ENCODE measurements around the gene SLC9A9. TPM values are rescaled to one million over a fixed set of nuclear protein-coding genes. Genes with fewer than 3 reads are reported as not detected.

Gene SLC9A9
- total and polyA plus RNA-seq, 4 donors = 3.3 to 15.0 (median 6.1) TPM

DNA sequence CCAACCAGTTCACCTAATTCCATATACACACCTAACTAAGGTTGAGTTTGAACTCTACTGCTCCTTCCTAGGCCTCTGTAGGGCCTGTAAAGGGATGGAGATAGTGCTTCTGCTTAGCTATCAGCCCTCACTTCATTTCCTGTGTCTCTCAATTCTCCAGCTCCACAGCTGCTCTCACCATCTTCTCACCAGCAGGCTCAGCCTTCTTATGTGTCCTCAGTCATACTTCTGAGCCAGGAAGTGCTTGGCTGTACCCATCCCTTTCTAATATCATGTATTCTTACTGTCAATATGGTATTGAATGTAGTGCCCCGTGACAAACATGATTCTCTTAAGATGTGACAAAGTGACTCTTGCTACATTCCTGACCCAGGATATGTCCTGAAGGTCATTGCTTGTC is 116.9 kb downstream of the SLC9A9 start:
- TF ChIP-seq YY1 (IDR thresholded peaks at IDR 0.05) (no peak), TAF1 (conservative IDR thresholded peaks at IDR 0.05) (no peak), NR2F2 (IDR thresholded peaks at IDR 0.05) (no peak), SP1 (IDR thresholded peaks at IDR 0.05) (no peak), RAD21 (IDR thresholded peaks at IDR 0.05) (no peak), GABPA (IDR thresholded peaks at IDR 0.05 in 1 of 2, conservative IDR thresholded peaks at IDR 0.05 in 1 of 2) (no peak), HNF4A (conservative IDR thresholded peaks at IDR 0.05) (no peak), FOXA2 (IDR thresholded peaks at IDR 0.05) (no peak), FOXA1 (IDR thresholded peaks at IDR 0.05) (no peak), HNF4G (IDR thresholded peaks at IDR 0.05) (no peak), RXRA (IDR thresholded peaks at IDR 0.05) (no peak), EGR1 (IDR thresholded peaks at IDR 0.05; ENCODE audit: low read depth in 2 of 2) (no peak)
- TF ChIP-seq, protein P1, sequence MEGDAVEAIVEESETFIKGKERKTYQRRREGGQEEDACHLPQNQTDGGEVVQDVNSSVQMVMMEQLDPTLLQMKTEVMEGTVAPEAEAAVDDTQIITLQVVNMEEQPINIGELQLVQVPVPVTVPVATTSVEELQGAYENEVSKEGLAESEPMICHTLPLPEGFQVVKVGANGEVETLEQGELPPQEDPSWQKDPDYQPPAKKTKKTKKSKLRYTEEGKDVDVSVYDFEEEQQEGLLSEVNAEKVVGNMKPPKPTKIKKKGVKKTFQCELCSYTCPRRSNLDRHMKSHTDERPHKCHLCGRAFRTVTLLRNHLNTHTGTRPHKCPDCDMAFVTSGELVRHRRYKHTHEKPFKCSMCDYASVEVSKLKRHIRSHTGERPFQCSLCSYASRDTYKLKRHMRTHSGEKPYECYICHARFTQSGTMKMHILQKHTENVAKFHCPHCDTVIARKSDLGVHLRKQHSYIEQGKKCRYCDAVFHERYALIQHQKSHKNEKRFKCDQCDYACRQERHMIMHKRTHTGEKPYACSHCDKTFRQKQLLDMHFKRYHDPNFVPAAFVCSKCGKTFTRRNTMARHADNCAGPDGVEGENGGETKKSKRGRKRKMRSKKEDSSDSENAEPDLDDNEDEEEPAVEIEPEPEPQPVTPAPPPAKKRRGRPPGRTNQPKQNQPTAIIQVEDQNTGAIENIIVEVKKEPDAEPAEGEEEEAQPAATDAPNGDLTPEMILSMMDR (IDR thresholded peaks at IDR 0.05; ENCODE audit: low read depth, low read length, missing input control) = no peak
- TF ChIP-seq, protein P2, sequence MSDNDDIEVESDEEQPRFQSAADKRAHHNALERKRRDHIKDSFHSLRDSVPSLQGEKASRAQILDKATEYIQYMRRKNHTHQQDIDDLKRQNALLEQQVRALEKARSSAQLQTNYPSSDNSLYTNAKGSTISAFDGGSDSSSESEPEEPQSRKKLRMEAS (IDR thresholded peaks at IDR 0.05) = no peak
- TF ChIP-seq, protein P3, sequence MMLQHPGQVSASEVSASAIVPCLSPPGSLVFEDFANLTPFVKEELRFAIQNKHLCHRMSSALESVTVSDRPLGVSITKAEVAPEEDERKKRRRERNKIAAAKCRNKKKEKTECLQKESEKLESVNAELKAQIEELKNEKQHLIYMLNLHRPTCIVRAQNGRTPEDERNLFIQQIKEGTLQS (IDR thresholded peaks at IDR 0.05) = no peak
- TF ChIP-seq, protein P4, sequence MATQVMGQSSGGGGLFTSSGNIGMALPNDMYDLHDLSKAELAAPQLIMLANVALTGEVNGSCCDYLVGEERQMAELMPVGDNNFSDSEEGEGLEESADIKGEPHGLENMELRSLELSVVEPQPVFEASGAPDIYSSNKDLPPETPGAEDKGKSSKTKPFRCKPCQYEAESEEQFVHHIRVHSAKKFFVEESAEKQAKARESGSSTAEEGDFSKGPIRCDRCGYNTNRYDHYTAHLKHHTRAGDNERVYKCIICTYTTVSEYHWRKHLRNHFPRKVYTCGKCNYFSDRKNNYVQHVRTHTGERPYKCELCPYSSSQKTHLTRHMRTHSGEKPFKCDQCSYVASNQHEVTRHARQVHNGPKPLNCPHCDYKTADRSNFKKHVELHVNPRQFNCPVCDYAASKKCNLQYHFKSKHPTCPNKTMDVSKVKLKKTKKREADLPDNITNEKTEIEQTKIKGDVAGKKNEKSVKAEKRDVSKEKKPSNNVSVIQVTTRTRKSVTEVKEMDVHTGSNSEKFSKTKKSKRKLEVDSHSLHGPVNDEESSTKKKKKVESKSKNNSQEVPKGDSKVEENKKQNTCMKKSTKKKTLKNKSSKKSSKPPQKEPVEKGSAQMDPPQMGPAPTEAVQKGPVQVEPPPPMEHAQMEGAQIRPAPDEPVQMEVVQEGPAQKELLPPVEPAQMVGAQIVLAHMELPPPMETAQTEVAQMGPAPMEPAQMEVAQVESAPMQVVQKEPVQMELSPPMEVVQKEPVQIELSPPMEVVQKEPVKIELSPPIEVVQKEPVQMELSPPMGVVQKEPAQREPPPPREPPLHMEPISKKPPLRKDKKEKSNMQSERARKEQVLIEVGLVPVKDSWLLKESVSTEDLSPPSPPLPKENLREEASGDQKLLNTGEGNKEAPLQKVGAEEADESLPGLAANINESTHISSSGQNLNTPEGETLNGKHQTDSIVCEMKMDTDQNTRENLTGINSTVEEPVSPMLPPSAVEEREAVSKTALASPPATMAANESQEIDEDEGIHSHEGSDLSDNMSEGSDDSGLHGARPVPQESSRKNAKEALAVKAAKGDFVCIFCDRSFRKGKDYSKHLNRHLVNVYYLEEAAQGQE (IDR thresholded peaks at IDR 0.05) = no peak
- TF ChIP-seq, protein P5, sequence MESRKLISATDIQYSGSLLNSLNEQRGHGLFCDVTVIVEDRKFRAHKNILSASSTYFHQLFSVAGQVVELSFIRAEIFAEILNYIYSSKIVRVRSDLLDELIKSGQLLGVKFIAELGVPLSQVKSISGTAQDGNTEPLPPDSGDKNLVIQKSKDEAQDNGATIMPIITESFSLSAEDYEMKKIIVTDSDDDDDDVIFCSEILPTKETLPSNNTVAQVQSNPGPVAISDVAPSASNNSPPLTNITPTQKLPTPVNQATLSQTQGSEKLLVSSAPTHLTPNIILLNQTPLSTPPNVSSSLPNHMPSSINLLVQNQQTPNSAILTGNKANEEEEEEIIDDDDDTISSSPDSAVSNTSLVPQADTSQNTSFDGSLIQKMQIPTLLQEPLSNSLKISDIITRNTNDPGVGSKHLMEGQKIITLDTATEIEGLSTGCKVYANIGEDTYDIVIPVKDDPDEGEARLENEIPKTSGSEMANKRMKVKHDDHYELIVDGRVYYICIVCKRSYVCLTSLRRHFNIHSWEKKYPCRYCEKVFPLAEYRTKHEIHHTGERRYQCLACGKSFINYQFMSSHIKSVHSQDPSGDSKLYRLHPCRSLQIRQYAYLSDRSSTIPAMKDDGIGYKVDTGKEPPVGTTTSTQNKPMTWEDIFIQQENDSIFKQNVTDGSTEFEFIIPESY (IDR thresholded peaks at IDR 0.05) = no peak
- Histone ChIP-seq H3K4me1 (ENCODE audit: control insufficient read depth in 4 of 4, insufficient read depth in 4 of 4, low read length in 3 of 4) (no peaks in the 10 kb centered on the region), H3K4me3 (ENCODE audit: low read depth in 1 of 3, low read length in 3 of 3) (no peak overlapping the region), H3K36me3 (ENCODE audit: control insufficient read depth in 4 of 4, insufficient read depth in 3 of 4, low read depth in 1 of 4, low read length in 3 of 4) (no peaks in the 10 kb centered on the region), H3K9ac (ENCODE audit: low read depth in 1 of 2, low read length in 2 of 2) (no peak overlapping the region), H3K9me3 (ENCODE audit: control insufficient read depth in 4 of 4, low read length in 3 of 4) (no peaks in the 10 kb centered on the region), H3K27ac (ENCODE audit: low read depth in 1 of 2, low read length in 2 of 2) (no peak overlapping the region), H3K27me3 (ENCODE audit: control insufficient read depth in 4 of 4, insufficient read depth in 4 of 4, low read length in 3 of 4) (no peaks in the 10 kb centered on the region)
- DNase-seq (ENCODE audit: low spot score) = no peak
- 83% methylated on average over 1 of the region's 1 CpG for WGBS

DNA sequence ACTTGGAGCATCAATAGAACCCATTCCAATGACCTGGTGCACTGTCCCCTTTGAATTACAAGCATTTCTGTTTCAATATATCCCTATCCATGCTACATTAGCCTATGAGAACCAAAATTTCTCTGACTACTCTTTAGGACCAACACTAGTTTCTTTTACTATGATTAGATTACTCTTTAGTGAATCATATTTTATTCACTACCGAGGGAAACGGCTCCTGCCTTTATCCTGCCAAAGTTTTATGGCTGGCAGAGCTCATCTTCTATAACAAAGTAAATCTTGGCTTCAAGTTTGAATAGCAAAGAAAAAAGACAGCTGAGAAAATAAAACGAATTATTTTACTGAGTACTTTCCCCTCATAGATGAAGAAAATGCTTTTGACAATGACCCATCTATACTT is 120.9 kb downstream of the SLC9A9 start:
- no peak overlapping the region for H3K9ac ChIP-seq (ENCODE audit: low read depth in 1 of 2, low read length in 2 of 2)
- no peaks in the 10 kb centered on the region for H3K9me3 ChIP-seq (ENCODE audit: control insufficient read depth in 4 of 4, low read length in 3 of 4)
- TF ChIP-seq HNF4G (IDR thresholded peaks at IDR 0.05) (no peak), RAD21 (IDR thresholded peaks at IDR 0.05) (no peak), FOXA2 (IDR thresholded peaks at IDR 0.05) (no peak), GABPA (IDR thresholded peaks at IDR 0.05 in 1 of 2, conservative IDR thresholded peaks at IDR 0.05 in 1 of 2) (no peak), HNF4A (conservative IDR thresholded peaks at IDR 0.05) (no peak), JUND (IDR thresholded peaks at IDR 0.05) (no peak), YY1 (IDR thresholded peaks at IDR 0.05) (no peak)
- TF ChIP-seq, protein P1 (IDR thresholded peaks at IDR 0.05; ENCODE audit: low read depth, low read length, missing input control) = no peak
- TF ChIP-seq, protein P2 (IDR thresholded peaks at IDR 0.05) = no peak
- WGBS = 56% methylated on average over 3 of the region's 3 CpGs
- no peaks in the 10 kb centered on the region for H3K4me1 ChIP-seq (ENCODE audit: control insufficient read depth in 4 of 4, insufficient read depth in 4 of 4, low read length in 3 of 4)
- no peaks in the 10 kb centered on the region for H3K27me3 ChIP-seq (ENCODE audit: control insufficient read depth in 4 of 4, insufficient read depth in 4 of 4, low read length in 3 of 4)
- H3K4me3 ChIP-seq (ENCODE audit: low read depth in 1 of 3, low read length in 3 of 3) = no peak overlapping the region
- no peak overlapping the region for H3K27ac ChIP-seq (ENCODE audit: low read depth in 1 of 2, low read length in 2 of 2)
- no peak for DNase-seq (ENCODE audit: low spot score)
- H3K36me3 ChIP-seq (ENCODE audit: control insufficient read depth in 4 of 4, insufficient read depth in 3 of 4, low read depth in 1 of 4, low read length in 3 of 4) = no peaks in the 10 kb centered on the region
